GM12891 (cell line): ENCODE results near the gene PSMD1.
A peak's percentile ranks its signal among the peaks of the same experiment; 100 is the strongest.

Experiments used
- DNase-seq: peaks from one replicate; pipeline ENCODE4 v3.0.0; 2011; ENCODE audit warnings: low spot score; ENCODE audit not compliant: insufficient read length
- FAIRE-seq: peaks from 2 replicates; lab custom pipeline; 2011; peaks lifted over from hg19 to GRCh38; lab: Jason Lieb, UNC
- PAX5 ChIP-seq: IDR thresholded peaks from 2 replicates; pipeline ENCODE4 v1.6.1; 2011; ENCODE audit warnings: low read length, moderate library complexity, mild to moderate bottlenecking; ENCODE audit not compliant: insufficient read depth, severe bottlenecking
- POLR2A ChIP-seq: IDR thresholded peaks from 2 replicates; pipeline ENCODE4 v1.6.1; 2011; ENCODE audit warnings: low read depth, low read length, control low read depth
- POLR2AphosphoS5 ChIP-seq: IDR thresholded peaks from 2 replicates; pipeline ENCODE4 v1.6.1; 2011; ENCODE audit warnings: low read depth, low read length, control low read depth
- POU2F2 ChIP-seq: IDR thresholded peaks from 2 replicates; pipeline ENCODE4 v1.6.1; 2011; ENCODE audit warnings: low read depth, mild to moderate bottlenecking, control low read depth, low read length, moderate library complexity
- SPI1 ChIP-seq: IDR thresholded peaks from 2 replicates; pipeline ENCODE4 v1.6.1; 2011; ENCODE audit warnings: low read depth, low read length, control low read depth
- TAF1 ChIP-seq: IDR thresholded peaks from 2 replicates; pipeline ENCODE4 v1.6.1; 2011; ENCODE audit warnings: low read depth, low read length, control low read depth

The PSMD1 gene

DNA sequence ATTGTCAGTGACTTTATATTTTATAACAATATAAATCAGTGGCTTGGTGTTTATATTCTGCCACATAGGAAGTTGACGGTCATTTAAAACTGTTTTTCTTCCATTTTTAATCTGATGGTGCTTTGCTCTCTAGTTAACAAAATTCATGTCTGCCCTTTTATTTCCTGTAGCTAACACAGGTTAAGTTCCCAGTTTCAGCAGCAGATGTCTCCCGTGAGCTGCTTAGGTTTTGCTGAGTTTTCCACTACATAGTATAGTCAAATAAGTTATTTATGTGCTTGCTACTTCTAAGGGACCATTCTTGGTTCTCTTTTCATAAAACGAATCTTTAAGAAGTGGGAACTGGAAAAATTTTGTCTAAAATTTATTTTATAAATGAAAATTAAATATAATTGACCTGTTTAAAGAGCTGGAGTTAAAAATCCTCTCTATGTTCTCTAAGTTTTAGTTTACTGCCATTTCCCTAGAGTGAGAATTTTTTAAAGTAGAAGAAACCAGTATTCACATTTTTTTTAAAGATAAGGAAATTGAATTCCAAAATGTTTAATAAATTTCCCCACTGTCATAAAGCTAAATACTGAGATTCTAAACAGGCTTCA, 47.5 kb downstream of the PSMD1 start:
- DNase-seq: no peak
- TF ChIP-seq SPI1 (no peak), POU2F2 (no peak)
- FAIRE-seq: peak; percentile 78

GRCh38 chr2:231110551-231110950, 53.9 kb downstream of the PSMD1 start:
- no peak for FAIRE-seq
- no peak for DNase-seq
- TF ChIP-seq SPI1: no peak
- no peak for TF ChIP-seq POU2F2

DNA sequence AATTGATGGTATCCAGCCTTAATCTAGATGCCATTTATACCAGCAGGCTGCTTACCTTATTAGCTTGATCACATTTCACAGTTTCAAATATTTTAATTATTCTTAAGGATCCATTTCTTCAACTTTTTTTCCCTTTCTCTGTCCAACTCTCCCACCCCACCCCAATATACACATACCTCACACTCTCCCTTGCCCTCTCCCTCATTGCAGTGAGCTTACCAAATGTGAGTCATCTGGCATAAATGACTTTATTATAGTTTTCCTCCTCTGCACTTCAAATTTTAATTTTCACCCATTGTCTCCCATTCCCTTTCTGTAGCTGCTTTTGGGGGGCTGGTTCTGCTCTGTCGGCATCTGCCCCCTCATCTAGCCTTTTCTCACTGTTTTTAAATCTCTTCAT, 55.3 kb downstream of the PSMD1 start:
- TF ChIP-seq POLR2AphosphoS5 (no peak), TAF1 (no peak), POLR2A (no peak), PAX5 (no peak), SPI1 (no peak), POU2F2 (no peak)
- FAIRE-seq (no peak), DNase-seq (no peak)

- DNase-seq (no peak), FAIRE-seq (peak; percentile 70)
- TF ChIP-seq POLR2AphosphoS5 (no peak), POU2F2 (no peak), TAF1 (no peak), POLR2A (no peak), SPI1 (no peak), PAX5 (no peak)
Observed at GRCh38 chr2:231113489-231113888, 56.8 kb downstream of the PSMD1 start.

GRCh38 chr2:231115651-231116050, 59.0 kb downstream of the PSMD1 start:
- TF ChIP-seq POU2F2: no peak
- TF ChIP-seq PAX5: no peak
- TF ChIP-seq POLR2A: no peak
- no peak for TF ChIP-seq SPI1
- no peak for TF ChIP-seq TAF1
- TF ChIP-seq POLR2AphosphoS5: no peak
- DNase-seq (no peak), FAIRE-seq (peak; percentile 66)

GRCh38 chr2:231117148-231117547, 60.5 kb downstream of the PSMD1 start:
- DNase-seq (no peak), FAIRE-seq (no peak)
- TF ChIP-seq POU2F2 (no peak), POLR2AphosphoS5 (no peak), POLR2A (no peak), PAX5 (no peak), TAF1 (no peak), SPI1 (no peak)

DNA sequence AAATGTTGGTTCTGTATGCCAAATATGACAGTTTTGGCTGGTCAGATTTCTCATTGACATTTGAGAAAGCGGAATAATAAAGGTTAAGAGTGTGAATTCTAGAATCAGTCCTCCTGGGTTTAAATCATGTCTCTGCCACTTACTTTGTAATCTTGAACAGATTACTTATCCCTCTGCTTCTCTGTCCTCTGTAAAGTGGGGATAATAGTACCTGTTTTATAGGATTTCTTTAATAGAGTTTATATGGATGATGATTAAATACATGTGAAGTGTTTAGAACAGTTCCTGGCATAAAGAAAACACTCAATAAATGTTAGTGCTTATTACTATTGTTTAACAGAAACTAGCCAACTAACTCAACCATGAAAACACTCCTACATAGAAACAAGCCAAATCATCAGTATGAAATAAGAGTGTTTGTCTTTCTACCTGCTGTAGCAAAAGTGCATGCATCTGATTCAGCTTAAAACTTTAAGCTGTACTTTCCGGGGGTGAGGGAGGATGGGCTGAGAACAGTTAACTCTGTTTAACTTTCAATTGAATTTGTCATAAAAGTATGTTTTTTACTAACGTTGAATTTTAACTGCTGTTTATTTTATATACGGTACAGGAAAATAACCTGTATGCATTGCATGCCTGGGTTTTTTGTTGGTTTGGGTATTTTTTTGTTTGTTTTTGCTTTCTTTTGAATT, 61.4 kb downstream of the PSMD1 start:
- no peak for DNase-seq
- TF ChIP-seq PAX5 (no peak), POU2F2 (no peak)
- FAIRE-seq: peak; percentile 83

- no peak for DNase-seq
- TF ChIP-seq SPI1: no peak
- TF ChIP-seq POLR2AphosphoS5: no peak
- no peak for TF ChIP-seq POU2F2
- no peak for TF ChIP-seq TAF1
- no peak for TF ChIP-seq PAX5
- no peak for TF ChIP-seq POLR2A
- no peak for FAIRE-seq
Observed at GRCh38 chr2:231118614-231118942, 61.9 kb downstream of the PSMD1 start.

DNA sequence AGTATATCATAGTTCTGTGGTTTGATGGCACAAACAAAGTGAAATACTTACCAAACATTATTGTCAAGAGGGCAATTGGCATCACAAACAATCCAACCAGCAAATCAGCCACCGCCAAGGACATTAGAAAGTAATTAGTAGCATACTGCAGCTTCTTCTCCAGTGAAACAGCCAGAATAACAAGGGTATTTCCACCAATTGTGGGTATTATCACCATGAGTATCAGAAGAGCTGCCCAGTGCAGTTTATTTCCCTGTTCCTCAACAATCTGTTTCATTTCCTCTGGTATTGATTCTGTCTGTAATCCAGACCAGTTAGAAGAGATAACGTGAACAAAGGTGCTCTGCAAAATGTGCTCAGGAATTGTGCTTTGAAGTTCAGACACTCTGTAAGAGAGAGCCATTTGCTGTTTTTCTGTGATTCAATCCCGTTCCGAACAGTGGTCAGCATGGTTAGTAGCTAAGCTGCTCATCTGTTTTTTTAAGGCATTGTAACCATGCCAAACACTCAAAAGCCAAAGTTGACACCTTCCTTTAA, 66.8 kb downstream of the PSMD1 start:
- peak; percentile 84 for FAIRE-seq
- TF ChIP-seq SPI1 (peak; percentile 85), TAF1 (no peak)

GRCh38 chr2:231124838-231125568, 68.3 kb downstream of the PSMD1 start, which contains the start of gene HTR2B:
Gene HTR2B, minus strand, starts transcription at chr2:231125042. Its CDS starts 1,278 bp downstream, at chr2:231123764.
- TF ChIP-seq POU2F2 (no peak), POLR2AphosphoS5 (no peak), TAF1 (no peak), SPI1 (no peak), PAX5 (no peak), POLR2A (no peak)
- DNase-seq: no peak
- FAIRE-seq: peak; percentile 76

More for the DNA sequence above, 66.8 kb downstream of the PSMD1 start:
- no peak for DNase-seq
